Activated CD8-positive, alpha-beta memory T cell treated with anti-CD3 and anti-CD28 coated beads for 36 hours (primary cell): ENCODE results near the gene MRPL44. TPM values are rescaled to one million over a fixed set of nuclear protein-coding genes. Genes with fewer than 3 reads are reported as not detected.

ENCODE experiments used
- CTCF ChIA-PET: fragments of 350-600 bp; sonication (Branson Sonifier 250); formaldehyde crosslinking; loops from one replicate; lab custom pipeline; 2021; ENCODE audit warnings: antibody characterized with exemption; lab: Charles Lee
- POLR2A ChIA-PET: fragments of 350-600 bp; sonication (Branson Sonifier 250); formaldehyde crosslinking; loops from one replicate; lab custom pipeline; 2021; ENCODE audit warnings: antibody characterized with exemption; lab: Charles Lee
- total RNA-seq, 2 experiments: library from RNA; stranded (reverse); gene quantifications; one replicate each; pipeline ENCODE4 v1.2.3, GENCODE V29; 2021

Gene MRPL44
- total RNA-seq, 2 experiments from 2014 or later, result 40.1 to 41.9 TPM

DNA sequence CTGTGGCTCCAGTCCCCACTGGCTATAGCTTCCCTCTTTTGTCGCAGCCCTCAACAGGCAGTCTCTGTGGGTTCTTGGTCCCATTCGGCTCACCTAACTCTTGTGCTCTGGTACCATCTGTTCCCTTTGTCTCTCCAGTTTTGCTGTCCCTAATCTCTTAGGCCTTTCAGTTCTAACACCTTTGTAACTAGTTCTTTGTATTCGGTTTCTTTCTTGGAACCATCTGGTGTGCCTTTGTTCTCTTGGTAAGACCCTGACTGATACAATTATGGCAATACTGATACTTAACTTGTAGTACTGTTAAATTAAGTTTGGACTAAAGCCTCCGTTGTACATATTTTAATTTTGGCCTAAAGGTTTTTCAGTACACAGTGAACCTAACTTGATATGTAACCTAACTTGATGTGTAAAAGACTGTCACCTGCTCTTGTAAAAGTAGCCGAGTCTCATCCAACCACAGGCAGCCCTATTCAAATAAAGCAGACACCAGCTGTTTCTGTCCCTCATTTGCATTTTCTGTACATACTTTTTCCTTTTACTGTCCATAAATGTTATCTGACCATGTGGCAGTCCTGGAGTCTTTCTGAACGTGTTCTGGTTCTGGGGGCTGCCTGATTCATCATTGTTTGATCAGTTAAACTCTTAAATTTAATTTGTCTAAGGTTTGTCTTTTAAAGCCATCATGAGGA, 4.8 kb upstream of the MRPL44 start:
- CTCF ChIA-PET, result no interaction called here
- POLR2A ChIA-PET, result no interaction called here

DNA sequence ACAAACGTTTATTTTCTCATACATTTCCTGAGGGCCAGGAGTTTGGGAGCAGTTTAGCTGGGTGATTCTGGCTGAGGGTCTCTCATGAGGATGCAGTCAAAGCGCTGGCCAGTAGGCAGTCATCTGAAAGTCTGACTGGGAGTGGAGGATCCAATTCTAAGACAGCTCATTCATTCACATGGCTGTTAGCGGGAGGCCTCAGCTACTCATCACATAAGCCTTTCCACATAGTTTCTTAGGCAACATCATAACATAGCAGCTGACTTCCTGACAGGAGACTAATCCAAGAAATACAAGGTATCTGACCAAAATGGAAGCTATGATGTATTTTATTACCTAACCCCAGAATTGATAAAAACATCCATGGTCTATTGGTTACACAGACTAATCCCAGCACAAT, 2.9 kb upstream of the MRPL44 start:
- POLR2A ChIA-PET, result interaction anchor here (0.6 to 1.2 kb wide), 2 partner anchors 9 to 13 kb away, joined by 3 to 6 read pairs; partner anchors contain the start of gene WDFY1
- CTCF ChIA-PET, result no interaction called here

DNA sequence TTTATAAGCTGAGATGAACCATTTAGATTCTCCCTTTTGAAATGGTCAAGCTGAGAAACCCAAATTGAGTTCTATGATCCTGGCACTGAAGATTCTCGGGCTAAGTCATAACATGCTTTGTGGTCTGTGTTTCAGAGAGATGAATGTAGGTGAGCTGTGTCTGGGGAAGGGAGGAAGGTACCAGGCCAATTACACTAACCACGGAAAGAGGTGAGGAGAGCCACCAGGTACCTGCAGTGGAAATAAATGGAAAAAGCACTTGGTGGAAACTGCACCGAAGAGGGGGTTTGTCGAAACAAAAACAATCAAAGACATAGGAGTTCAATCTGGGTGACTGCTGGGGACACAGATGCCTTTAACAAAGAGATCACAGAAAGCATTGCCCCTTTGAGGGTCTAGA, 963 bp upstream of the MRPL44 start:
- POLR2A ChIA-PET, result interaction anchor here (0.8 kb wide), 1 partner anchor 12 kb away, joined by 4 read pairs; the partner anchor contains the start of gene WDFY1
- CTCF ChIA-PET, result no interaction called here

DNA sequence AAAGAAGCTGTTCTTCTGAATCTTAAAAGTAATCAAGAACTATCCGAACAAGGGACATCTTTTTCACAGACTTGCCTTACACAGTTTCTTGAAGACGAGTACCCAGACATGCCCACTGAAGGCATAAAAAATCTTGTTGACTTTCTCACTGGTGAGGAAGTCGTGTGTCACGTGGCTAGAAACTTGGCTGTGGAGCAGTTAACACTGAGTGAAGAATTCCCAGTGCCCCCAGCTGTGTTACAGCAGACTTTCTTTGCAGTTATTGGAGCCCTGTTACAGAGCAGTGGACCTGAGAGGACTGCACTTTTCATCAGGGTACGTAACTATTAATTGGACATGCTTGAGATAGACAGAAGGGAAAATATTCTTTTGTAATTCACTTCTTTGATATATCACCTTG, 2.4 kb downstream of the MRPL44 start:
- ChIA-PET CTCF (no interaction called here), POLR2A (no interaction called here)

DNA sequence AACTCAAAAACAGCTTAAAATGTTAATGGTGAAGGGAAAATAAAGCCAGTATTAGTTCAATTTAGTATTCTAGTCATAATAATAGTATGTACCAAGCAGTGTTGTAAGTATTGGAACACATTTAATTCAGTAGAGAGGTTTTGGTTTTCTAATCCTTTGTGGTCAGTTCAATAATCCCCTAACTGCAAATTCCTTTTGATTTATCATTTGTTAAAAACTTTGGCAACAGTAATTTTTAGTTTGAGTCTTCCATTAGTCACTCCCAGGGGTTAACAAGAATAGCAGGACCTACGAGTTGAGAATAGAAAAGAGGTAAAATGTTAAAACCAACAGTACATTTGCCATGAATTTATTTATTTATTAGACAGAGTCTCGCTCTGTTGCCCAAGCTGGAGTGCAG, 10.7 kb downstream of the MRPL44 start:
- ChIA-PET POLR2A (no interaction called here), CTCF (interaction anchor here (1.4 to 3.9 kb wide), 2 partner anchors 10 to 26 kb away, joined by 3 to 22 read pairs; no protein-coding TSS in a partner anchor)

DNA sequence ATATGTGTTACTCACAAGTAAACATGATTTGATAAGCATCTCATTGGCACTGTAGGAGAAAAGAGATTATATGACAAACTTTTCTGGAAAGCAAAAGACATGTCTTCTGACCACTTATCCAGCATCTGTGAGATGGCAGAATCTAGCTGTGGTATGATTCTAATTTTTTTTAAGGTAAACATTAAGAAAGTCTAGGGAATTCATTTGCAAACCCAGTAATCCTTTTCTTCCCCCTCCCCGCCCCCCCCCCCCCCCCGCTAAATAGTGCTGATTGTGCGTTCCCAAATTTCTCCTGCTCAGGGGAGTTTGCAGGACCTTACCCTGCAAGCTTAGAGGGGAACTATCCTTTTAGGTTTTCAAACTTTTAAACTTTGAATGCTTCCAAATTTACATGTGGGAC, 12.1 kb downstream of the MRPL44 start:
- ChIA-PET POLR2A (no interaction called here), CTCF (interaction anchor here (1.5 to 4.7 kb wide), 4 partner anchors 24 to 317 kb away, joined by 4 to 33 read pairs (median 14); no protein-coding TSS in a partner anchor)

DNA sequence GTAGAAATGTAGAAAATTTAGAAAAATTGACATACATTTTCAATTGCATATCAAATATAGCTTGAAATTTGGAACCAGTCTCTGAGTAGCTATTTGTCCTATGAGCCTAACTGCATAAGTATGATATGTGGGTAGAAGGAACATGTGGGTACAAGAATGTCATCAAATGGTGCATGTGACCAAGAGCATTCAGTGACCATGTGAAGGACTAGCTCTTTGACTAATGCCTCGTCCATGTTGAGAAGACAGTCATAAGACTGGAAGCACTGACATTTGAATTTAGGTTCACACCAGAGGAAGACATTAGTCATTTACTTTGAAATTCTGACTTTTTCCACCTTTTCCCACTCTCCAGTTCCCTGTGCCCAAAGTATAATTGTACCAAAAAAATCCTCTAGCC, 12.6 kb downstream of the MRPL44 start:
- ChIA-PET CTCF (interaction anchor here (1.1 to 4.7 kb wide), 7 partner anchors 19 to 316 kb away, joined by 3 to 33 read pairs (median 4); partner anchors contain the start of genes SERPINE2 and WDFY1), POLR2A (no interaction called here)

DNA sequence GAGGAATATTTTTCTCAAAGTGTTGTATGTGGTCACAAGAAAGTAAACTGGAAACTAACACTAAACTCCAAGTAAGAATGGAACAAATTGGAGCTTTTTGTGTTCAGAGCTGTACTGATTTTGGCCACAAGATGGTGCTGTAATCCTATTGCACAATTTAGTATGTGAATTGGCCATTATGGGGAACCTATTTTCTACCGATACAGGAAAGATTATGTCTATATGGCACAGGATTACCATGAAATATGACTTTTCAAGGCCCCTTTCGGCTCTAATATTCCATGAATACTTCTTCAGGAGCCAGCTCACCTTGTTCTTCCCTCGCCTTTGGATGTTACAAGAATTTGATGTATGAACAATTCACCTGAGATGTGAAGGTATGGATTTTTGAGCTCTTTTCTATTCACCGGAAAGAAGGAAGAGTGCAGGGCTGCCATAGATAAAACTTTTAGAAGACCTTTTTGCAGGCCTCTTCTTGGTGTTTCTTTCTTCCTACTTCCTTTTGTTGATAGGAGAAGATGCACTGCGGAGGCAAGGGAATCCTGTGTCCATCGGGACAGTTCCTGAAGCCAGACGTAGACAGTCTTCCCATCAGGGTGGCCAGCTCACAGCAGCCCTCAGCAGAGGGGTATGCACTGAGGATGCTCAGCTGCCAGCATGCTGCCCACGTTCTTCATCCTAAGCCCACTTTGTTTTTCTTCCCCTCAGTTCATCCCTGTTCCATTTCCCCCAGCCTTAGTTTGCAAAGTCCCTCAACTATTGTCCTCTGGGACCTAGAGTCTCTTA, 13.3 kb downstream of the MRPL44 start:
- ChIA-PET CTCF (interaction anchor here (0.7 to 4.7 kb wide), 9 partner anchors 10 to 398 kb away, joined by 3 to 33 read pairs (median 4); partner anchors contain the start of genes SERPINE2 and WDFY1), POLR2A (interaction anchor here (0.6 kb wide), 1 partner anchor 190 kb away, joined by 3 read pairs; no protein-coding TSS in a partner anchor)

DNA sequence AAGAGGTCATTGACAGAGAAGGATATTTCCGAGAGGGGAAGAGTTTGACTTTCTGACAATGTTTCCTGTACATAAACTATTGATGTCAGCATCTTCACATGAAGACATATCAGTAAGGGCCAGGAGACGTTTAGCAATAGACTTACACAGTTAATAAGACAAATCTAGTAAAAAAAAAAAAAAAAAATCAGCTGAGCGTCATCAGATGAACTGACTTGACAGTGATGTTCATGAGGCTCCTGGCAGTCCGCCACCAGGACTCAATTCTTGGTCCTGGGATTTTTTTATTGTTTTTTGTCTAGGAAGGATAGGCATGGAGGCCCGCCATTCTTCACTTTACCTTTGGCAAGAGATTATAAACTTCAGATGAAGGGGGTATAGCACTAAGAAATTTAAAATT, 14.5 kb downstream of the MRPL44 start:
- CTCF ChIA-PET, result interaction anchor here (3.9 to 4.7 kb wide), 2 partner anchors 22 to 312 kb away, joined by 22 to 33 read pairs; no protein-coding TSS in a partner anchor
- POLR2A ChIA-PET, result no interaction called here

DNA sequence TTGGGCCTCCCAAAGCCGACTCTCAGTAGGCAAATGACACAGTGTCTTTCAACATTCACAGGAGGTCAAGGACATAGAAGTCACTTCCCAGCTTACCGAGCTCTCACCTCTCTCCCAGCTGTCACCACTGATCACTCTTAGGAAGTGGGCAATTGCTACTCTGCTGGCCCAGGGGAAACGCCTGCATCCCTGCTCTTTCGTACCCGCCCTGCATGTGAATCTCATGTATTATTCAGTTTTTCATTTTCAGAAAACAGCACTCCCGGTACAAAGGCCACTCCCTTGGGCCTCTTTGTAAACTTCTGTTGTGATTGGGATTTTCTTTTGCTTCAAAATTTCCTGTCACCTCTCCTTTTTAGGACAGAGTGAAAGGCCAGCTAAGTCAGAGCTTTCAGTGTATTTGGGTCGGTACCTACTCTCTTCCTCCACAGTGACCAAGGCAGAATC, 15.4 kb downstream of the MRPL44 start:
- ChIA-PET CTCF (interaction anchor here (4.7 kb wide), 1 partner anchor 311 kb away, joined by 33 read pairs; no protein-coding TSS in a partner anchor), POLR2A (no interaction called here)

DNA sequence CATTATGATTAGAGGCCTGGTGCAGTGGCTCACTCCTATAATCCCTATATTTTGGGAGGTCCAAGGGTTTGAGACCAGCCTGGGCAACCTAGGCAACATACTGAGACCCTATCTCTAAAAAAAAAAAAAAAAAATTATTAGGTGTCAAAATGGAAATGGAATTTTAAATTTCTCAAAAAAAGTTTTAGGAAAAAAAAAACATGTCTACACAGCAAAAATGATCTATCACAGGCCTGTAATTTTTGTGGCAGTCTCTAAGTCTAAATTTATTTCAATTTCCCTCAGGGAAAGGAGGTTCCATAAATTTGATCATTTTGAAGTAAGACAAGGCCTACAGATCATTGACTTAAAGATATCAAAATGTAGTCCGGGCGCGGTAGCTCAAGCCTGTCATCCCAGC, 16.3 kb downstream of the MRPL44 start:
- POLR2A ChIA-PET, result no interaction called here
- CTCF ChIA-PET, result no interaction called here

DNA sequence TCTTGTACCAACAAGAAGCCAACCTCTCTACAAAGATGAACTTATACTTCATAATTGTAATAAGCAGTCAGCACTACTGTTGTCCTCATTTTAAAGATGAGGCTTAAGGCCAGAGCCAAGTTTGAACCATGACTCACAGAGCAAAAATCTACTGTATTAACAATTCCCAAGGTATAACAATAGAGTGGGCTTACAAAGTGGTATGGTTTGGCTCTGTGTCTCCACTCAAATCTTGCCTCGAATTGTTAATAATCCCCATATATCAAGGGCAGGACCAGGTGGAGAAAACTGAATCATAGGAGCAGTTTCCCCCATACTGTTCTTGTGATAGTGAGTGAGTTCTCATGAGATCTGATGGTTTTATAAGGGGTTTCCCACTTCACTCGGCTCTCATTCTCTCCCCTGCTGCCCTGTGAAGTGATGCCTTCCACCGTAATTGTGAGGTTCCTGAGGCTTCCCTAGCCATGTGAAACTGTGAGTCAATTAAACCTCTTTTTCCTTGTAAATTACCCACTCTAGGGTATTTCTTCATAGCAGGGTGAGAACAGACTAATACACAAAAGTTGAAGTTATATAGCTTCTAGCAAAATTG, 19.5 kb downstream of the MRPL44 start:
- CTCF ChIA-PET, result no interaction called here
- POLR2A ChIA-PET, result no interaction called here

DNA sequence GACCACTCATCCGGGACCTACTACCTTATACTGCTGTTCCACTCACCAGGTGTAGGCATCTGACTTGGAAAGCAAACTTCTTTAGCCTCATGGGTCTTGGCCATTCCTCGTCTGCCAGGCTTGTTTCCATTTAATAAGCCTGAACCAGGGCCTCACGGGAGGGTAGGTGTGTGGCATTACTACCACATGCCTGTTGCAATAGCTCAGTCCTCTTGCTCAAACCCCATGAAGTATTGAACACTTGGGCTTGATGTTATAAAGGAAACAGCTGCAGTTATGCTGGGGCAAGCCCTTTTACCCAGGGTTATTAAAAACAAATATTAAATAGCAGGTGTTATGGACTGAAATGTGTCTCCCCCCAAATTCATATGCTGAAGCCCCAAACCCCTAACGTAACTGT, 21.2 kb downstream of the MRPL44 start:
- POLR2A ChIA-PET, result no interaction called here
- CTCF ChIA-PET, result interaction anchor here (0.6 to 1.0 kb wide), 2 partner anchors 11 to 364 kb away, joined by 3 read pairs; no protein-coding TSS in a partner anchor

DNA sequence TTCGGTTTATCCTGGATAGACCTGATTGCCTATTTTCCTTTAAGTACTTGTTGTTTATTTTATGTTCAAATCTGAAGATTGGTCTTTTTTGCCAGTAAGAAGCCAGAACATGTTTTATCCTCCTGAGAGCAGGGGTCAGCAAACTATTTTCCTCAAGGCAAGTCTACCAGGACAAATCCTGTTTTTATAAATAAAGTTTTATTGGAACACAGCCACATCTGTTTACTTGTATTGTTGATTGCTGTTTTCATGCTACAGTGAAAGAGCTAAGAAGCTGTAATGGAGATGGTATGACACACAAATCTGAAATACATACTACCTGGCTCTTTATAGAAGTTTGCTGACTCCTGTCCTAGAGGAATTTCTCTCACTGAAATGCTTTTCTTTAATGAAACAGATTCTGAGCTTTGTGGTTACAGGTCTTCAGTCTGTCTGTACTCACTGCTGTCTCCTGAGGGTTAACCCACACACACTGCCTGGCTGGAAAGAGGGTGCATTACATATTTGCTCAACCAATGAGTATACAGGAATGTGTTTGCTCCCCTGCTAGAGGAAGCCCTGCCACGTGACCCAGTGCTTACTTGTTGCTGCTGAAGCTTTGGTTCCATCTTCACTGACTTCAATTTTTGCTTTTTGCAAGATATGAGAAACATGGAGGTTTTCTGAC, 22.6 kb downstream of the MRPL44 start:
- ChIA-PET POLR2A (no interaction called here), CTCF (no interaction called here)

DNA sequence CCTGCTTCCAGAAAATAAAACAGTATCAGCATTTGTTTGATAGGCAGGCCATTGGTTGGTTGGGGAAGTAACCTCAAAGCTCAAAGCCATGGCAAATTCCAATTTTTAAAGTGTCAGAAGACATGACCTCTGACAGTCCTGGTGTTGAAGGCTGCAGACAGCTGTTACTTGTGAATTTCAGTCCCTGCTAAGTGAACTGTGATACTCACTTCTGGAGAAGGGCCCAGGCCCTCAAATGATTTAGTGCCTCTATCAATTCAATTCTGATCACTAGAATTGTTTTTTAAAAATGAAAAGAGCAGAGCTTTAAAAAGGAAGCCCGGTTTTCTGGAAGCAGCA, 23.1 kb downstream of the MRPL44 start:
- POLR2A ChIA-PET, result no interaction called here
- CTCF ChIA-PET, result no interaction called here

DNA sequence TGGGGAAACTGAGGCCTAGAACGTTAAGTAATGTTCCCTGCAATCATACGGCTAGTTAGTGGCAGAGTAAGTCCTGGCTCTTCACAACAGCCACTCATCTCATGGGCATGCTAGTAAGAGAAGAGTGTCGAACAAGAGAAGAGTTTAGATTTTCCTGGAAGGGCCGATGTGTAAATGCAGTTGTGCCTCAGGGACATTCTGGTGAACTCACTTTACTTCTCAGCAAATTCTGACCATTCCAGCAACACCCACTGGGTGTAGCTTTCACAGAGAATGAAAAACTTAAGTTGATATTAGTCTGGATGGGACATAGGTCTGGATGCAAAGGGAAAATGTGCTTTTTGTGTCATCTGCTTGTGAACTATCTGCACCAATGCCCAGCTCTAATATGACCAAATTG, 23.5 kb downstream of the MRPL44 start:
- POLR2A ChIA-PET, result no interaction called here

DNA sequence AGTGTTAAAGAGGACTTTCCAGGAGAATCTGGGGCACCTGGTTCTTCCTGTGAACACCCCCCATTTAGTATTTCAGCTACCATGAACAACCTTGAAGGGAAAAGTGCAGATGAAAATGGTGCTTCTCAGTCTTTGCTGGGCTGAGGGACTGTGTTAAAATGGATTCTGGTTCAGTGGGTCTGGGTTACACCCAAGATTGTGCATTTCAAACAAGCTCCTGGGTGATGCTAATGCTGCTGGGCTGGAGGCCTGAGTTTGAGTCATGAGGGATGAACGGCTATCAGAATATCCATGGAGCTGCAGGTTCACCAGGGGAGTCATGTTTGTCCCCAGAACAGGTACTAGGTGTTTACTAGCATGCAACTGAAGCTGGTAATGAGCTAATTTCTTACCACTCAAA, 24.0 kb downstream of the MRPL44 start:
- ChIA-PET POLR2A (no interaction called here), CTCF (no interaction called here)

More for the DNA sequence above, 23.5 kb downstream of the MRPL44 start:
- CTCF ChIA-PET, result no interaction called here

DNA sequence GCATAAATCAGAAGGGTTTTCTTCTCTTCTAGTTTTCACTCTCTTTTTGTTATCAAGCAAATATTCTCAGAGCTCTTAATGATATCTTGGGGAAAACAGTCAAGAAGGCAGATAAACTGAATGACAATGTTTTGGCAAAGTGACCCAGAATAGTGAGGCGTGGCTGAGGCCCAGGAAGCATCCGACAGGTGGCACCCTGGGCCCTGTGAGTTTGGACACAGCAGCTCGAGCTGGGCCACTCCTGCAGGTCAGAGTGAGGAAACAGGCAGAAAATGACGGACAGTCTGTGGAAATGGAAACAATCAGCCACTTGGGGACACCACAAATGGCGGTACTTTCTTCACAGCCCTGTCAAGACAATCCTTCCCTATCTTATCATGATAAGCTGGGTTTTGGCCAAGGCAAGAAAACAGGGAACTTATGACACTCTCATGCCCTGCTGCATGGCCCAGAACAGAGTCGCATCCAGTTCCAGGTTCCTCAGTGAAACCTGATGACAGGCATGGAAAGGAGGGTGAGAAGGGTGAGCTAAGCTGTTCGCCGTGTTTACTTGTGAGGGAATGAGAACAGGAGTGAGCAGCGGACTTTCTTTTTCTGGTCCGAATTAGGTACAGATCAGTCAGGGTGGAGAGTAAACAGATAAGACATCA, 32.1 kb downstream of the MRPL44 start:
- ChIA-PET CTCF (interaction anchor here (1.2 kb wide), 1 partner anchor 19 kb away, joined by 3 read pairs; no protein-coding TSS in a partner anchor), POLR2A (no interaction called here)

DNA sequence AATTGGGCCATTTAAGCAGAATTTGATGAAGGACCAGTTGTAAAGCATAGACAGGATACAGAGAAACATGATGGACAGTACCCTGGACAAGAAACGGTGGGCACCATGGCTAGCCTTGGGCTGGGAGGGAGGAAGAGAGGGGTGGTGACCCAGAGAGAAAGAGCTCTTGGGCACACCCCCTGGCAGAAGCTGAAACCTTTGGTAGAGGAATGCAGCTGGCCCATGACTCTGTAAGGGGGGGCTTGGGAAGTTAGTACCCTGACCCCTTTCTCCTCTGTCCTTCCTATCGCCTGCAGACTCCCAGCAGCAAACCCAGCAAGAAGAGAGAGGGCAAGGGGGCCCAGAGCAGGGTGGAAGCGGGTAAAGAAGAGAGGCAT, 32.6 kb downstream of the MRPL44 start:
- POLR2A ChIA-PET, result no interaction called here
- CTCF ChIA-PET, result interaction anchor here (1.2 kb wide), 1 partner anchor 20 kb away, joined by 3 read pairs; no protein-coding TSS in a partner anchor
